Hematopoietic multipotent progenitor cell treated with erythropoietin and hydrocortisone succinate and interleukin-3 and kit ligand, for 6 days (in vitro differentiated cells): Measurements from ENCODE around the gene OR7A10.

ENCODE experiments used
- DNase-seq: peaks from one replicate; pipeline ENCODE4 v3.0.0-alpha.2; 2015

The OR7A10 gene

DNA sequence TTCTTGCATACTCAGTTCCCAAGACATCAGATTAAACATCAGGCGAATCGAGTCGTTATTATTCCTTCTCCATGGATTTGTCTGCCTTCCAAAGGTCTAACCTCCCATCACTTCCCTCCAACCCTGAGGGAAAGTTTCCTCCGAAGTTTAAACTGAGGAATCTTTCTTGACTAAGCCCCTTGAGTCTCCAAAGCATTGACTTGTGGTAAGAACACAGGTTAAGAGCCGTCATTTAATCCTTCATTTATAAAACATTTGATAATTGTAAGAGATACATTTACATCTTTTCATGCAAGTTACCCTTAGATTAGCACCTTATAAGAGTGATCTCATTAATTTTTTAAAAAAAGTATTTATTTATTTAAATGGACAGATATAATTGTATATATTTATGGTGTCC lies at the start of gene OR7A10:
Gene OR7A10, minus strand, starts transcription at position 101 of the 400 bp plus-strand sequence. CDS start 7,045 bp downstream, outside the sequence.
- no peak for DNase-seq

DNA sequence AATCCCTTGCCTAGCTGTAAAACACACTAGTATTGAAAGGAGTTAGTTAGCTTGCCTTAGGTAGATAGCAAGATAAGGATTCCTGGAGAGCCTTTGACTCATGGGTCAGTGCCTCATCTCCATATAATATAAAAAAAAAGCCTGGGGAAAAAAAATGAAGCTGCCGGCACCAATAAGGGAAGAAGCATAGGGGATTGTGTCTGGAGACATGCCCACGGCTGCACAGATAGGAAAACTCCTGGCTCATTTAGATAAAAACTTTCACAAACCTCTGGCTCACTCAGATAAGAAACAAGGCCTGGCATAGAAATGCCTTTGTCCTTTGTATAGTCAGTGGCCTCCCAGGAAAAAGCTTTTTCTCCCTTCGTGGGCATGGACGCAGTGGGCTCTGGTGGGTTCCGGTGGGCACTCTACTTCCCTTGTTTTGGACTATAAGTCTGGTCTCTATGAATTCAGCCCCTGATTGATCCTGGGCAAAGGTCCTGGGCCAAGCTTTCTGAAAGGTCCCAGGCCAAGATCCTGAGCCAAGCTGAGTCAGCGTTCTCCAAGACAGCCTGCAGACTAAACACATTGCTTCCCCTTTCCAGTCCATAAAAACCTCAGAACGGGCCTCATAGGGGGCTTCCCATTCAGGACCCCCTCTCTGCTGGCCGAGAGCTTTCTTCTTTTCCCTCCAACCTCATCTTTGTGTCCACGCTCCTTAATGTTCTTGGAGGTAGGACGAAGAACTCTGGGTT lies 42.1 kb upstream of the OR7A10 start:
- DNase-seq, result peak; percentile 92

DNA sequence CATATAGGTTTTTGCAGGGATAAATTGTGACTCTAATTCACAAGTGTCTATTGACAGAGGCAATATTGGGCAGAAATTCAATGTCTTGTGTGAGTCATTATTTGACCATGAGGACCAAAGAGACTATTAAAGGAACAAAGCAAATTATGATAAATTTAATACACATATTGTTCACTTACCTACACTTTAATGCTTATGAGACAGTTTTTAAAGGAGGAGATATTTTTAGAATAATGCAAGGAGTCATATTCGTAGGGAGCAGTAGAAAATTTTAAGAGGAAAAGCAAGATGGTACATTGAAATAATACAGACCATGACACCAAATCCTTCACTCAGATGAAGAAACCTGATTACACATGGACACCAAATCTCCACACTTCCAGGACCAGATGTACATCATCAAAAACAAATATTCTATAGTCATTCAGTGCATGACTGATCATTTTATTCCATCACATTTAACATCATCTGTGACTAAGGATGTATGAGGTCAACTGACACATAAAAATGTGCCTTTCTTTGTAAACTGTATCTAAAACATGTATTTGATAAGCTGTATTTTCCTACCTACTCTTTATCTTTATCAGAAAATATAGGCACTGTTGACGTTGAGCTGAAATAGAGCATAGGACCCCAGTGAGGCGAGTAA lies 41.4 kb upstream of the OR7A10 start:
- no peak for DNase-seq

DNA sequence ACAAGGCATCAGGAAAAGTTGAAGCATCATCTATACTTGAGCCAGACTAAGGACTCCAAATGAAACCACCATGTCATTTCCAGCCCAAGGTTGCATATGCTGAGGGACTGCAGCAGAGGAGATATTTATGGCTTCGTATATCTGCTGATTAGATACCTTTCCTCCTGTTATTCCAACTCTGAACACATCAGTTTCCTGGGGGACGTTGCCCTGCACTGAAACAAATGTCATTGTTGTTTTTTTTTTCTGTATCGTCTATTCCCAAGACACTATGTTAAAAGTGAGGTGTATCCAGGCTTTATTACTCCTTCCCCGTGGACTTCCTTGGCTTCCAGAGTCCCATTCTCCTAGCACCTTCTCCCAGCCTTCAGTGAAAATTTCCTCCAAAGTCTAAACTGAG lies 37.3 kb upstream of the OR7A10 start, which contains the start of gene OR7A17:
Gene OR7A17, minus strand, starts transcription at position 101 of the 400 bp plus-strand sequence. CDS start 4,777 bp downstream, outside the sequence.
- no peak for DNase-seq

DNA sequence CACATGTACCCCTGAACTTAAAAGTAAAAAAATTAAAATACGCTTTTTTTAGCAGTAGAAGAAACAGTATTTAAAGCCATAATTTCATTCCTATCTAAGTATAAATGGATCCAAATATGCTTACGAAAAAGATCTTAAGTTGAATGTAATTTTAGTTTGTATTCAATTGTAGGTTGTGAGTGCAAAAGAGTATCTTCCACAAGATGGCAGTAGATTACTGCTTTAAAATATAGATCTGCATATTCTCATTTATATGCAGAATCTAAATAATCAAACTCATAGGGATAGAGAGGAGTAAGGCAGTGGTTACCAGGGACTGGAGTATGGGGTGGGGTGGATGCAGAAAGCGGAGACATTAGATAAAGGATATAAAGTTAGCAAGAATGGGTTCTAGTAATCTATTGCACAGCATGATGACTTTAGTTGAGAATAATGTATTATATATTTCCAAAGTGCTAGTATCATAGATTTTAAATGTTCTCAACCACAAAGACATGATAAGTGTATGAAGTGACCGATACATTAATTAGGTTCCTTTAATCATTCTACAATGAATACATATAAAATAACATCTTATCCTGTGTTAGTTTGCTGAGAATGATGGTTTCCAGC lies 23.0 kb upstream of the OR7A10 start:
- DNase-seq, result peak; percentile 73

DNA sequence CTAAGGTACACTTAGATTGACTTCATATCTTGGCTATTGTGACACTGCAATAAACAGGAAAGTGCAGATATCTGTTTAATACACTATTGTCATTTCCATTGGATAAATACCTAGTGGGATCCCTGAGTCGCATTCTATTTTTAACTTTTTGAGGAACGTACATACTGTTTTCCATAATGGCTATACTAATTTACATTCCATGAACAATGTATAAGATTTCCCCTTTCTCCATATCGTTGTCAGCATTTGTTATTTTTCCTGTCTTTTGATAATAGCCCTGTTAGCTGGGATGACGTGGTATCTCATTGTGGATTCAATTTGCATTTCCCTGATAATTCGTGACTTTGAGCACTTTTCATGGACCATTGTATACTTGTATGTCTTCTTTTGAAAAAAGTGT lies 19.8 kb upstream of the OR7A10 start:
- DNase-seq, result no peak

DNA sequence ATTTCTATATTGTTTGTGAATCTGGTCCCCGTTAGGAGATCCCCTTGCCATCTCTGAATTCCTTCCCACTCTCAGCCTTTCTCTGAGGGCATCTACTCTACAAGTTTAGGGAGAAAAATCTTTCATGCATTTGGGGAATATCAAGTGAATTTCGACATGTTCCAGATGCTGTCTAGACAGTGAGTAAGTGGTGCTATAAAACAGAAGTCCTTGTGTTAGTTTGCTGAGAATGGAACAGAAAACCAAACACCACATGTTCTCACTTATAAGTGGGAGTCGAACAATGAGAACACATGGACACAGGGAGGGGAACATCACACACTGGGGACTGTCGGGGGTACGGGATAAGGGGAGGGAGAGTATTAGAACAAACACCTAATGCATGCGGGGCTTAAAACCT lies 5.1 kb downstream of the OR7A10 start:
- DNase-seq, result no peak

DNA sequence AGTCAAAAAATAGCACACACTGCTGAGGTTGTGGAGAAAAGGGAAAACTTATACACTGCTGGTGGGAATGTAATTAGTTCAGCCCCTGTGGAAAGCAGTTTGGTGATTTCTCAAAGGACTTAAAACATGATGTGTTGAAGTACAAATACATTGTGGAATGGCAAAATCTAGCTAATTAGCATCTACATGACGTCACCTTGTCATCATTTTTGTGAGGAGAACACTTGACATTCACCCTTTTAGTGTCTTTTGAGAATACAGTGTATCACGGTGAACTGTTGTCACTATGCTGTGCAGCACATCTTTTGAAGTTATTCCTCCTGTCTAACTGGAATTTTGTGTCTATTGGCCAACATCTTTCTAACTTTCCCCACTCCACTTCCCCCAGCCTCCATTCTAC lies 5.6 kb downstream of the OR7A10 start:
- no peak for DNase-seq

DNA sequence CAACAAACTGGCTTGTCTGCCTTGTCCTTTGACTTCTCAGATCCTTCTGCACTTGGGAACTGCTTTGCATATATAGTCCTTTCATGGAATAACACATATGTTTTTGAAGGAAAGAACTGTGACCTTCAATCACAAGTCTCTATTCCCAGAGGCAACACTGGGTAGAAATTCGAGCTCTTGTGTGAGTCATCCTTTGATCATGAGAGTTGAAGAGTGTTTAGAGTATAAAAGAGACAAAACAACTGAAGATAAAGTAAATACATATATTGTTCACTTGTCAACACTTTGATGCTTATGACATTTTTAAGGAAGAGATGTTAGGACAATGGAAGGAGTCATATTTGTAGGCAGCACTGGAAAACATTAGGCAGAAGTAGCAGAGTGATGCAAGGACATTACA lies 8.5 kb downstream of the OR7A10 start:
- no peak for DNase-seq

DNA sequence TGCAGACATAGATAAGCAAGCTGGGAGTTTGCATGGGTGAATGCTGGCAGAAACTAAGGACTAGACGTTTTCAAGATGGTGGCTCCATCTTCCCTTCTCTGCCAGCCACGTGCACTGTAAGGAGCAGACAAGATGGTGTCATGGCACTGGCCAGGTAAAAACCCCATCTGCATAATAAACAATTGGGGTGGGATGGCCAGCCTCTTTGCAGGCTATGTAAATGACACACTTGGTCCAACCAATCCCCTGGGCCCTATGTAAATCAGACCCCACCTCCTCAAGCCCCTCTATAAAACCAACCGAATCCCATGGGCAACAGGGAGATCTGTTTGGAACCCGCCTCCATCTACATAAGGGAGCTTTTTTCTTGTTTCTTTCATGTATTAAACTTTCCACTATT lies 11.3 kb downstream of the OR7A10 start:
- no peak for DNase-seq

DNA sequence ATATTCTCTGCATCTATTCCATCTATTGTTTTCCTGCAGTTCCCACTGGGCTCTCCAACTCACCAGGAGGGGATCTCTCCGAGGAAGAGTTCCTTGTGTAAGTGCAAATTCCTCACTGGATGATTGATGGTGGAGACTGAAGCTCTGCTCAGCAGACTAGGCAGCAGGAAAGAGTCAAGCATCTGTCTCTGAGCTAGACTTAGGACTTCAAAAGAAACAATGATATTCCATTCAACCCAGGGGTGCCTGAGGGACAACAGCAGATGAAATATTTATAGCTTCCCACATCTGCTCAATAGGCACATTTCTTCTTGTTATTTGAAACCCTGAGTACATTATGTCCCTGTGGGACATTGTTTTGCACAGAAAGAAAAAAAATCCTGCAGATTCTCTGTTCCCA lies 13.7 kb downstream of the OR7A10 start, which contains the start of the genes OR7A5 and OR7C1:
Gene OR7A5, minus strand, starts transcription at position 175 of the 400 bp plus-strand sequence. CDS start 6,944 bp downstream, outside the sequence.
Gene OR7C1, minus strand, starts transcription at position 175 of the 400 bp plus-strand sequence. CDS start 35,049 bp downstream, outside the sequence.
- no peak for DNase-seq

DNA sequence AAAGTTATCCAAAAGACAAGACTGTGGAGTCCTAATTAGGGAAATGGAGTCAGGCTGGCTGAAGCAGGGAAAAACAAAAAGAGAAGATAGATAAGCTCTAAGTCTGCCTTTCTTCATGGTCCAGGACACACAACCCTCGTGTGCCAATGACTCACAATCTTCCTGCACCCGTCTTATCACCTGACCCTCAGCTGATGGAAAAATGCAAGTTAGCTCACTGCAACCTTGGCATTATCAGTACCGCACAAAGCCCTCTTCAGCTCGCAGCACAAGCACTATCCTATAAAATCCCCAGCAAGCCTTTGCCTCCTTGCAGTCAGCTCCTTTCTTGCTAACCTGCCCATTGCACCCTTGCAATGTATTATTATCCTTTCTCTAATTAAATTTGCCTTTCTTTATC lies 18.0 kb downstream of the OR7A10 start:
- DNase-seq, result peak; percentile 90

DNA sequence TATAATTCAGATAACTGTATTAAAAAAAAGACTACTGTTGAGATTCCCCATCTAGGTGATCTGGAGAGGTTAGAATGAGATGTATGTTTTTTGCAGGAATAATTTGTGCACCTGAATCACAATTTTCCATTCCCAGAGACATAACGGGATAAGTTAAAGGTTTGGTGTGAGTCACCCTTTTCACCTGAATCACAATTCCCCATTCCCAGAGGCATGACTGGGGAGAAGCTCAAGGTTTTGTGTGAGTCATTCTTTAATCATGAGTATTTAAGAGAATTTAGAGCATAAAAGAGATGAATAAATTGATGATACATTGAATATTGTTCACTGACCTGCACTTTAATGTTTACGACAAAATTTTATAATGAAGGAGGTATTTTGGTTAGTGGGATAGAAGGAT lies 22.7 kb downstream of the OR7A10 start:
- no peak for DNase-seq

DNA sequence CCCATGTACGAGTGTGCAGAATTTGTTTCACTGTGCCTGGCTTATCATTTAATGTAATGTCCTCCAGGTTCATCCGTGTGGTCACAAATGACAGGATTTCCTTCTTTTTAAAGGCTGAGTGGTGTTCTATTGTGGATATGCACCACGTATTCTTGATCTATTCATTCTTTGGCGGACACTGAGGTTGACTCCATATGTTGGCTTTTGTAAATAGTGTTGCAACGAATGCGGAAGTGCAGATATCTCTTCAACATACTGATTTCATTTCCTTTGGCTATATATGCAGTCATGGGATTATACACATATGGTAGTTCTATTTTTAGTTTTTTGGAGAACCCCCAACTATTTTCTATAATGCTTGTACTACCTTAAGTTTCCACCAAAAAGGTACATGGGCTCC lies 26.8 kb downstream of the OR7A10 start:
- peak; percentile 39 for DNase-seq

DNA sequence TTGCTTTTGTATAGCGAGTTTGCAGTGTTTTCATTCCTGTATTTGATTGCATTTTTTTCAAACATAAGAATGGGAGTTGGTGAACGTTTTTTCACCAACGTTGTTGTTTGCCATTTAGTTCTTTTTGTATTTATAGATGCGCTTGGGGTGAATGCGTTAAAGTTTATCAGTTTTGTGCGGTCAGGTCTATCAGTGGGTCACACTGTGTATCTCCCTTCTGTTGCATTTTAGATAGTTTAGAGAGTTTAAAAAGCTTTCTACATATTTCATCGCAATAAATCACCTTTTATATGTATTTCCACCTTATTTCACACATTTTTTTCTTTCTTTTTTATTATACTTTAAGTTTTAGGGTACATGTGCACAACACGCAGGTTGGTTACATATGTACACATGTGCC lies 30.1 kb downstream of the OR7A10 start:
- peak; percentile 20 for DNase-seq

DNA sequence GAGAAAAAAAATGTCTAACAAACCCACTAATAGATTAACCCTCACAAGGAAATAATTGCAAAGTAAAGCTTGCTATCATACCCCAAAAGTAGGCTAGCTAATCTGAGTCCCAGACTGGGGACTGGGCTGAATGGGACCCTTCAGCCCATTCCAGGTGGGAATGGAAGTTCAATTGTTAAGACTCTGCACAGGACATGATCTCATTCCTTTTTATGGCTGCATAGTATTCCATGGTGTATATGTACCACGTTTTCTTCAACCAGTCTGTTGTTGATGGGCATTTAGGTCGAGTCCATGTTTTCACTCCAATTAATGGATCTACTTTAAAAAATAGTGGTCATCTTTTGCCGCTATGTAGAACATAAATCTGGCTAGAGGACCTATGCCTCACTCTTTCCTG lies 31.7 kb downstream of the OR7A10 start:
- DNase-seq, result no peak

DNA sequence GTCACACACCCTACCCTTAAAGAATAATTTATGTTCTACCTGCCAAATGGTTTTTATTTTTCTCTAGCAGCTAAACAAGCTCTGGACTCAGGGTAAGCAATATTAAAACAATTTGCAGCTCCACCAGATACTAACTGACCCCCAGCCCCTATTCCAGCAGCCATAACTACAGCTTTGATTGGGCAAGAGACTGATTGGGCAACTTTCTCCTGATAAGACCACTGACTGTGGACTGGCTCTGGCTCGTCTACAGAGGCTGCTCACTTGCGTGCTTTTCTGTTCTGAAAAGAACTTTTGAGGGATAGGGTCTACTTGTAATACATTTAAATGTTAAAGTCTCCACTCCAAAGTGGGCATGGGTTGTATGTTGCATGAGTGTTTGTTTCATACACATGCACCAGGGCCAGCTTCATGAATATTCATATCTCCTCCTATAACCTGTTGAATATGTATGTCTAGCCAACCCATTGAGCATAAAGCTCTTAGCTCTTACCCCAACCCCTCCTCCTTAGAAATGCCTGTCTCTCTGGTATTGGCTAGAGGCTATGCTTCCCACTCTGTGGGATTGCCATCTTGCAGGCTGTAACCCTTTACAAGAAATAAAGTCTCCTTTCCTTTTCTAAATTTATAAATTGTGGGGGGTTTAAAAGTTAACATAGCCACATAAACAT lies 33.6 kb downstream of the OR7A10 start:
- DNase-seq, result peak; percentile 17

DNA sequence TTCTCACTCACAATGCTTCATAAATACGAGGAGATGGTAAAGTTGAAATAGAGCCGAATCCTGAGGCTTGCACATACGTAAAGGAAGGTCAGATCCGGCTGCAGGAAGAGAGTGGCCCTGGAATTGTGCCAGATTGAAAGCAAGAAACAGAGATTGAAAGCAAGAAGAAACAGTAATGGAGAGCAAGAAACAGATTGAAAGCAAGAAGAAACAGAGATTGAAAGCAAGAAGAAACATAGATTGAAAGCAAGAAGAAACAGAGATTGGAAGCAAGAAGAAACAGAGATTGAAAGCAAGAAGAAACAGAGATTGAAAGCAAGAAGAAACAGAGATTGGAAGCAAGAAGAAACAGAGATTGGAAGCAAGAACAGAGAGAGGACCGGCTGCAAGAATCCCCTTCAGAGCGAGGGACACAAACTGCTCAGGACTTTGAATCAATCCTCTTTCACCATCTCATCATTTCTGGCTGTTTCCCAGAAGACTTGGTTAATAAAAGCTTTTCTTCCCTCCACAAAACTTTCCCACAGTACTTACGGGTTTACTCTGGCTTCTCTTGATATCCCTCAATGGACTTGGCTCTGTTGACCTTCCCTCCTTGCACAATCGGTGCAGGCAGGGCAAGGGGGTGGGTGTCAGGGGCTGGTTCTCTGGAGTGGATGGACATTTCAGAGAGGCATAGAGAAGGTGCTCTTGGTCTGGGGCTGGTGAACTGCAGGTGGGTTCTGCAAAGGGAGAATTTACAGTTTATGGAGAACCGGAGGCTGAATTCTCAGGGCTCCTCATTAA lies 39.3 kb downstream of the OR7A10 start:
- DNase-seq, result no peak

DNA sequence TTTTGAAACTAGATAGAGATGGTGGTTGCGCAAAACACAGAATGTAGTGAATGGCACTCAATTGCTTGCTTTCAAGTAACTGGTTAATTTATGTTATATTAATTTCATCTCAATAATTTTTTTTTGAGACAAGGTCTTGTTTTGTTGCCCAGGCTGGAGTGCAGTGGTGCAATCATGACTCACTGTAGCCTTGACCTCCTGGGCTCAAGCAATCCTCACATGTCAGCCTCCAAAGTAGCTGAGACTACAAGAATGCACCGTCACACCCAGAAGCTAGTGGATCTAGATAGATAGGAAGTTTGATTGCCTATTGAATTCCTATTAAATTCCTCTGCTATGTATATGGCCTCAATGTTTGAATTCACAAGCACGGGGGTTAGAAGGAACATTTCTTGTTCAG lies 44.0 kb downstream of the OR7A10 start:
- no peak for DNase-seq

DNA sequence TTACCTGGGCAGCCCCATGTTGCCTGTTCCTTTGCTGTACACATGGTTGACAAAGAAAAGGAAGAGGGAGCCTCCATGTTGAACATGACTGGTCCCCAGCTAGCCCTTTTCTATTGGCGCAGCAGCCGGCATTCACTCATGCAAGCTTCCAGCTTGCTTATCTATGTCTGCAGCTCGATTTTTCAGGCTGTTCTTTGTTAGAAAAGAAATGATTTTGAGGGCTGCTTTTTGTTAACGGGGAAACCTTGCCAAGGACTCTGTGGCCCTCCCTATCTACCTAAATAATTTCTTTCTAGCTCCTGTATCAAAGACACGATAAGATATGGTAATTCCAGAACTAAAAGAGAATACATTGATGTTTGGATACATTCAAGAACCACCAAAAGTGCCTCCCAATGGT lies 50.0 kb downstream of the OR7A10 start:
- no peak for DNase-seq

DNA sequence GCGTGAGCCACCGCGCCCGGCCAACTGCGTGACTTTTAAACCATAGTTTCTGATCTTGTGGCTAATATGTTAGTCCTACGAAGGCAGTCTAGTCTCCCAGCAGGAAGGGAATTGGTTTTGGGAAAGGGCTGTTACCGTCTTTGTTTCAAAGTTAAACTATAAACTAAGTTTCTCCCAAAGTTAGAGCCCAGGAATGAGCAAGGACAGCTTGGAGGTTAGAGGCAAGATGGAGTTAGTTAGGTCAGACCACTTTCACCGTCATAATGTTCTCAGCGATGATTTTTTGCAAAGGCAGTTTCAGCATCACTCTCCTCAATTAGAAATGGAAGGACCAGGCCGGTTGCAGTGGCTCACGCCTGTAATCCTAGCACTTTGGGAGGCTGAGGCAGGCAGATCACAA lies 52.7 kb downstream of the OR7A10 start:
- no peak for DNase-seq

DNA sequence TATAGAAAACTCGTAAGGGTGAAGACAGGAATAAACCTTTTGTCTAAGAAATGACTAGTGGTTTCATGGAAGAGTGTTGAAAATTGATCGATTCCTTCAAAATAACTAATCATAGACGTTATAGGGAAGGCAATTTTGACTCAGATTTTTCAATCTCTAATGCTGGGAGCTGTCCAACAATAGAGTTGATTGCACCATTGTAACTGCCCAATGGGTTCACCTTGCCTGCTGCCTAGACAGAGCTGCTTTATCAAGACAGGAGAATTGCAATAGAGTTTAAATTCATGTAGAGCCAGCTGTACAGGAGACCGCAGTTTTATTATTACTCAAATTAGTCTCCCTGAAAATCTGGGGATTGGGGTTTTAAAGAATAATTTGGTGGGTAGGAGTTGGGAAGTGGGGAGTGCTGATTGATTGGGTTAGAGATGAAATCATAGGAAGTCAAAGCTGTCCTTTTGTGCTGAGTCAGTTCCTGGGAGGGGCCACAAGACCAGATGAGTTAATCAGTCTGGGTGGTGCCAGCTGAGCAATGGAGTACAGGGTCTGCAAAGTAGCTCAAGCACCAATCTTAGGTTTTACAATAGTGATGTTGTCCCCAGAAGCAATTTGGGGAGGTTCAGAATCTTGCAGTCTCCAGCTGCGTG lies 53.5 kb downstream of the OR7A10 start:
- DNase-seq, result peak; percentile 70
